ENCODE data around the gene CC2D2A.
"Not testable (repeated sequence)": the region's sequence is repeated elsewhere in the genome, so short reads cannot be mapped to it uniquely, and the experiment has no call there.

GRCh38 chr4:15517681-15518080 lies 48.0 kb downstream of the CC2D2A start:
- TF ChIP-seq, protein P1, sequence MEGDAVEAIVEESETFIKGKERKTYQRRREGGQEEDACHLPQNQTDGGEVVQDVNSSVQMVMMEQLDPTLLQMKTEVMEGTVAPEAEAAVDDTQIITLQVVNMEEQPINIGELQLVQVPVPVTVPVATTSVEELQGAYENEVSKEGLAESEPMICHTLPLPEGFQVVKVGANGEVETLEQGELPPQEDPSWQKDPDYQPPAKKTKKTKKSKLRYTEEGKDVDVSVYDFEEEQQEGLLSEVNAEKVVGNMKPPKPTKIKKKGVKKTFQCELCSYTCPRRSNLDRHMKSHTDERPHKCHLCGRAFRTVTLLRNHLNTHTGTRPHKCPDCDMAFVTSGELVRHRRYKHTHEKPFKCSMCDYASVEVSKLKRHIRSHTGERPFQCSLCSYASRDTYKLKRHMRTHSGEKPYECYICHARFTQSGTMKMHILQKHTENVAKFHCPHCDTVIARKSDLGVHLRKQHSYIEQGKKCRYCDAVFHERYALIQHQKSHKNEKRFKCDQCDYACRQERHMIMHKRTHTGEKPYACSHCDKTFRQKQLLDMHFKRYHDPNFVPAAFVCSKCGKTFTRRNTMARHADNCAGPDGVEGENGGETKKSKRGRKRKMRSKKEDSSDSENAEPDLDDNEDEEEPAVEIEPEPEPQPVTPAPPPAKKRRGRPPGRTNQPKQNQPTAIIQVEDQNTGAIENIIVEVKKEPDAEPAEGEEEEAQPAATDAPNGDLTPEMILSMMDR (IDR thresholded peaks at IDR 0.05; ENCODE audit: insufficient read depth, low read length) = not testable (repeated sequence)
- not testable (repeated sequence) for TF ChIP-seq GABPA (IDR thresholded peaks at IDR 0.05; ENCODE audit: low read depth); POLR2AphosphoS5 (IDR thresholded peaks at IDR 0.05; ENCODE audit: low read depth); SPI1 (IDR thresholded peaks at IDR 0.05; ENCODE audit: borderline replicate concordance, low read depth)
- TF ChIP-seq, protein P2, sequence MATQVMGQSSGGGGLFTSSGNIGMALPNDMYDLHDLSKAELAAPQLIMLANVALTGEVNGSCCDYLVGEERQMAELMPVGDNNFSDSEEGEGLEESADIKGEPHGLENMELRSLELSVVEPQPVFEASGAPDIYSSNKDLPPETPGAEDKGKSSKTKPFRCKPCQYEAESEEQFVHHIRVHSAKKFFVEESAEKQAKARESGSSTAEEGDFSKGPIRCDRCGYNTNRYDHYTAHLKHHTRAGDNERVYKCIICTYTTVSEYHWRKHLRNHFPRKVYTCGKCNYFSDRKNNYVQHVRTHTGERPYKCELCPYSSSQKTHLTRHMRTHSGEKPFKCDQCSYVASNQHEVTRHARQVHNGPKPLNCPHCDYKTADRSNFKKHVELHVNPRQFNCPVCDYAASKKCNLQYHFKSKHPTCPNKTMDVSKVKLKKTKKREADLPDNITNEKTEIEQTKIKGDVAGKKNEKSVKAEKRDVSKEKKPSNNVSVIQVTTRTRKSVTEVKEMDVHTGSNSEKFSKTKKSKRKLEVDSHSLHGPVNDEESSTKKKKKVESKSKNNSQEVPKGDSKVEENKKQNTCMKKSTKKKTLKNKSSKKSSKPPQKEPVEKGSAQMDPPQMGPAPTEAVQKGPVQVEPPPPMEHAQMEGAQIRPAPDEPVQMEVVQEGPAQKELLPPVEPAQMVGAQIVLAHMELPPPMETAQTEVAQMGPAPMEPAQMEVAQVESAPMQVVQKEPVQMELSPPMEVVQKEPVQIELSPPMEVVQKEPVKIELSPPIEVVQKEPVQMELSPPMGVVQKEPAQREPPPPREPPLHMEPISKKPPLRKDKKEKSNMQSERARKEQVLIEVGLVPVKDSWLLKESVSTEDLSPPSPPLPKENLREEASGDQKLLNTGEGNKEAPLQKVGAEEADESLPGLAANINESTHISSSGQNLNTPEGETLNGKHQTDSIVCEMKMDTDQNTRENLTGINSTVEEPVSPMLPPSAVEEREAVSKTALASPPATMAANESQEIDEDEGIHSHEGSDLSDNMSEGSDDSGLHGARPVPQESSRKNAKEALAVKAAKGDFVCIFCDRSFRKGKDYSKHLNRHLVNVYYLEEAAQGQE (IDR thresholded peaks at IDR 0.05; ENCODE audit: insufficient replicate concordance, low read depth) = not testable (repeated sequence)

Data from HL-60 (cell line).